Naive B cell (primary cell): ENCODE data around the gene PCBP3. TPM values are rescaled to one million over a fixed set of nuclear protein-coding genes. Genes with fewer than 3 reads are reported as not detected.

Experiments used
- ATAC-seq, 2 donors: fragments of 150-1000 bp; cut with Tn5 transposase; 2 replicates each; pipeline ENCODE4 v1.10.0; 2021; ENCODE audit warnings: low read depth in 2 of 2, mild to moderate bottlenecking in 2 of 2, moderate library complexity in 2 of 2
- DNase-seq: peaks from one replicate; pipeline ENCODE4 v3.0.0; 2022
- H3K27ac Mint-ChIP-seq, 6 donors: one replicate each; pipeline ENCODE4 v1.8.0; 2020 to 2022; ENCODE audit warnings: mild to moderate bottlenecking in 6 of 6, mixed read lengths in 6 of 6, moderate library complexity in 5 of 6, inconsistent platforms in 2 of 6
- H3K27me3 Mint-ChIP-seq, 3 donors: one replicate each; pipeline ENCODE4 v1.8.0; 2021 to 2022; ENCODE audit warnings: mixed read lengths in 3 of 3, mild to moderate bottlenecking in 1 of 3
- H3K36me3 Mint-ChIP-seq, 2 donors: one replicate each; pipeline ENCODE4 v1.8.0; 2020 to 2022; ENCODE audit warnings: mixed read lengths in 2 of 2, inconsistent platforms in 1 of 2, mild to moderate bottlenecking in 1 of 2
- H3K4me1 Mint-ChIP-seq, 3 donors: one replicate each; pipeline ENCODE4 v1.8.0; 2020 to 2022; ENCODE audit warnings: mixed read lengths in 3 of 3, inconsistent platforms in 1 of 3, mild to moderate bottlenecking in 1 of 3, moderate library complexity in 1 of 3
- H3K4me3 Mint-ChIP-seq, 8 donors: one replicate each; pipeline ENCODE4 v1.8.0; 2020 to 2022; ENCODE audit warnings: mild to moderate bottlenecking in 8 of 8, mixed read lengths in 8 of 8, moderate library complexity in 8 of 8, inconsistent platforms in 2 of 8
- H3K9me3 Mint-ChIP-seq, 7 donors: one replicate each; pipeline ENCODE4 v1.8.0; 2020 to 2022; ENCODE audit warnings: mixed read lengths in 7 of 7, mild to moderate bottlenecking in 5 of 7, inconsistent platforms in 2 of 7, moderate library complexity in 1 of 7
- polyA plus RNA-seq, 6 donors: library from polyadenylated mRNA; unstranded; fragments of 300-500 nt; fragmentation: Illumina TruSeq; gene quantifications; one replicate each; pipeline ENCODE4 v1.2.3, GENCODE V29; 2021; ENCODE audit warnings: low read depth in 6 of 6

Gene PCBP3
- polyA plus RNA-seq, 6 donors from 2014 or later: 0.60 to 1.5 (median 0.93) TPM; not detected in 2

- H3K36me3 Mint-ChIP-seq: peaks cover 0 to 5% of the 10 kb centered on the region in 2 donors
- no peak overlapping the region for H3K27ac Mint-ChIP-seq
- H3K27me3 Mint-ChIP-seq: peaks cover 0 to 10% (median 6%) of the 10 kb centered on the region in 3 donors
- no peak overlapping the region for H3K4me3 Mint-ChIP-seq
- DNase-seq (no peak), ATAC-seq (no peak)
- no peaks in the 10 kb centered on the region for H3K4me1 Mint-ChIP-seq
- peaks cover 0 to 4% (median 0%) of the 10 kb centered on the region in 7 donors for H3K9me3 Mint-ChIP-seq
Observed at GRCh38 chr21:45749974-45750373, 106.4 kb downstream of the PCBP3 start.

GRCh38 chr21:45750936-45751335 lies 107.4 kb downstream of the PCBP3 start:
- no peak for DNase-seq
- ATAC-seq: no peak
- no peaks in the 10 kb centered on the region for H3K4me1 Mint-ChIP-seq
- no peaks in the 10 kb centered on the region for H3K36me3 Mint-ChIP-seq
- peaks cover 0 to 6% (median 6%) of the 10 kb centered on the region in 3 donors for H3K27me3 Mint-ChIP-seq
- H3K27ac Mint-ChIP-seq: peak overlapping the region in 1 of 6 donors; percentile 6
- H3K4me3 Mint-ChIP-seq: no peak overlapping the region
- peaks cover 0 to 5% (median 0%) of the 10 kb centered on the region in 7 donors for H3K9me3 Mint-ChIP-seq

GRCh38 chr21:45753445-45753844 lies 109.9 kb downstream of the PCBP3 start:
- DNase-seq (no peak), ATAC-seq (no peak)
- Mint-ChIP-seq H3K9me3 (peaks cover 0 to 15% (median 5%) of the 10 kb centered on the region in 7 donors), H3K27me3 (peaks cover 0 to 6% (median 6%) of the 10 kb centered on the region in 3 donors), H3K27ac (no peak overlapping the region), H3K4me1 (no peaks in the 10 kb centered on the region), H3K36me3 (no peaks in the 10 kb centered on the region), H3K4me3 (no peak overlapping the region)

- Mint-ChIP-seq H3K27ac (no peak overlapping the region), H3K36me3 (peaks cover 0 to under 1% of the 10 kb centered on the region in 2 donors), H3K4me3 (no peak overlapping the region), H3K27me3 (peaks cover 0 to 8% (median 0%) of the 10 kb centered on the region in 3 donors), H3K4me1 (no peaks in the 10 kb centered on the region), H3K9me3 (peaks cover 0 to 15% (median 5%) of the 10 kb centered on the region in 7 donors)
- DNase-seq: no peak
- ATAC-seq: no peak
Observed at GRCh38 chr21:45756029-45756428, 112.5 kb downstream of the PCBP3 start.

- peaks cover 0 to 7% of the 10 kb centered on the region in 2 donors for H3K36me3 Mint-ChIP-seq
- H3K27me3 Mint-ChIP-seq: peaks cover 0 to 15% (median 5%) of the 10 kb centered on the region in 3 donors
- DNase-seq (no peak), ATAC-seq (no peak)
- peaks cover 0 to 15% (median 5%) of the 10 kb centered on the region in 7 donors for H3K9me3 Mint-ChIP-seq
- no peak overlapping the region for H3K27ac Mint-ChIP-seq
- H3K4me1 Mint-ChIP-seq: no peaks in the 10 kb centered on the region
- no peak overlapping the region for H3K4me3 Mint-ChIP-seq
Observed at GRCh38 chr21:45756669-45757068, 113.1 kb downstream of the PCBP3 start.

DNA sequence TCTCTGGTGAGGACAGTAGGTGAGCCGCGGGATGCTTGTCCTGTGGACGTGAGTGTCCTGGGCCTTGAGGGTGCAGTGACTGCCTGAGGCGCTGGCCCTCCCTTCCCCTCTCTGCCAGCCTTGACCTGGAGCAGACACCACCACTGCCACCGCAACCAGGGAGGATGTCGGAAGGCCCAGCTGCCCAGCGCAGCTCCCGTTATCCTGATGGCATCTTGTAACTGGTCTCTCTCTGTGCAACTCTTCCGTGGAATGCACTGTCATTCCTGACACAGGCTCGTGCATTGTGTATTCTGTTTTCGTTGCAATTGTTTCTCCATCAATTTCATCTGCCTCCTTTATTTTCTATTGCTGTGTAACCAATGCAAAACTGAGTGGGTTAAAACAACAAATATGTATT lies 118.2 kb downstream of the PCBP3 start:
- Mint-ChIP-seq H3K4me3 (no peak overlapping the region), H3K27me3 (peaks cover 5 to 19% (median 9%) of the 10 kb centered on the region in 3 donors), H3K4me1 (no peaks in the 10 kb centered on the region), H3K36me3 (peaks cover 0 to 10% of the 10 kb centered on the region in 2 donors), H3K9me3 (peaks cover 0 to 6% (median 0%) of the 10 kb centered on the region in 7 donors), H3K27ac (no peak overlapping the region)
- DNase-seq (no peak), ATAC-seq (no peak)

- no peak for ATAC-seq
- H3K36me3 Mint-ChIP-seq: peaks cover 0 to 10% of the 10 kb centered on the region in 2 donors
- no peak for DNase-seq
- H3K27me3 Mint-ChIP-seq: peaks cover 5 to 19% (median 9%) of the 10 kb centered on the region in 3 donors
- peaks cover 0 to 2% (median 0%) of the 10 kb centered on the region in 7 donors for H3K9me3 Mint-ChIP-seq
- no peaks in the 10 kb centered on the region for H3K4me1 Mint-ChIP-seq
- peak overlapping the region in 1 of 6 donors; percentile 54 for H3K27ac Mint-ChIP-seq
- H3K4me3 Mint-ChIP-seq: no peak overlapping the region
Observed at GRCh38 chr21:45763074-45763473, 119.5 kb downstream of the PCBP3 start.

DNA sequence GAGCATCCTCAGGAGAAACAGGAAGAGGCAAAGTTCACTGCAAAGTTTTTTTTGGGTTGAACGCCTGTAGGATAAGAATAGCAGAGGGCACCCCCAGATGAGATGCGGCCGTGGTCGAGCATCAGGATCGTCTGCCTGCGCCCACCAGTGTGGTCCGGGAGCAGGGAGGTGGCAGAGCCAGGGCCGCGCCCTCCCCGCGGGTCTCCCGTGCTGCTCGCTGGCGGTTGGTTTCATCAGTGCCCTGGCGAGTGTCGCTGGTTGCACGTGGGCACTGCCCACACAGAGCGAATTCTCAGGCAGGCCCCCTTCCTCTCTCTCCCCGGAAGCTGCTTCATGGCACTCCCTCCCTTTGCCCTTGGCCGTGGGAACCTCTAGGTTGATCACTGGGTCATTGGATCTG lies 120.0 kb downstream of the PCBP3 start:
- Mint-ChIP-seq H3K27ac (no peak overlapping the region), H3K36me3 (peaks cover 0 to 10% of the 10 kb centered on the region in 2 donors), H3K4me1 (no peaks in the 10 kb centered on the region), H3K9me3 (peaks cover 0 to 2% (median 0%) of the 10 kb centered on the region in 7 donors), H3K27me3 (peaks cover 5 to 19% (median 9%) of the 10 kb centered on the region in 3 donors), H3K4me3 (no peak overlapping the region)
- DNase-seq: no peak
- ATAC-seq: no peak

DNA sequence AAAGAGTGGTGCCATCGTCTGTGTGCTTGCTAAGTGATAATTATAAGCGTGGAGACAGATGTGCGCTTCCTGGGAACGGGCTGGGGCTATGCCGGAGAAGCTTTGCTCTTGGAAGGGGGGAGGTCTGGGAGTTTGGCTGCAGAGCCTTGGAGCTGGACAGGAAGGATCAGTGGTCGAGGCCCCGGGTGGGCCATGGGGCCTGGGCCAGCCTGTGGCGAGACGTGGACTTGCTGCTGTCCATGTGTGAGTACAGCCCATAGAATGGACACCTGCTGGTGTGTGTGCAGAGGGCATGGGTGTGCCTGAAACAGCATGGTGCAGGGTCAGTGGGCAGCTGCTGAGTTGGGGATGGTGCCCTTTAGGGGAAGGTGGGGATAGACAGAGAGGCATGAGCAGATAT lies 121.3 kb downstream of the PCBP3 start:
- H3K4me3 Mint-ChIP-seq: no peak overlapping the region
- H3K36me3 Mint-ChIP-seq: peaks cover 0 to 10% of the 10 kb centered on the region in 2 donors
- no peak overlapping the region for H3K27ac Mint-ChIP-seq
- no peaks in the 10 kb centered on the region for H3K9me3 Mint-ChIP-seq
- no peaks in the 10 kb centered on the region for H3K4me1 Mint-ChIP-seq
- ATAC-seq: no peak
- no peak for DNase-seq
- peaks cover 5 to 12% (median 9%) of the 10 kb centered on the region in 3 donors for H3K27me3 Mint-ChIP-seq

GRCh38 chr21:45765375-45765774 lies 121.8 kb downstream of the PCBP3 start:
- Mint-ChIP-seq H3K4me3 (no peak overlapping the region), H3K27ac (no peak overlapping the region), H3K36me3 (peaks cover 0 to 10% of the 10 kb centered on the region in 2 donors), H3K4me1 (no peaks in the 10 kb centered on the region), H3K9me3 (no peaks in the 10 kb centered on the region), H3K27me3 (peaks cover 7 to 12% (median 9%) of the 10 kb centered on the region in 3 donors)
- no peak for ATAC-seq
- DNase-seq: no peak

- no peak overlapping the region for H3K27ac Mint-ChIP-seq
- DNase-seq (no peak), ATAC-seq (no peak)
- H3K9me3 Mint-ChIP-seq: no peaks in the 10 kb centered on the region
- H3K27me3 Mint-ChIP-seq: peaks cover 9 to 14% (median 11%) of the 10 kb centered on the region in 3 donors
- no peak overlapping the region for H3K4me3 Mint-ChIP-seq
- H3K4me1 Mint-ChIP-seq: no peaks in the 10 kb centered on the region
- peaks cover 0 to 8% of the 10 kb centered on the region in 2 donors for H3K36me3 Mint-ChIP-seq
Observed at GRCh38 chr21:45766055-45766454, 122.5 kb downstream of the PCBP3 start.

- DNase-seq (no peak), ATAC-seq (no peak)
- Mint-ChIP-seq H3K36me3 (peaks cover 0 to 4% of the 10 kb centered on the region in 2 donors), H3K27ac (no peak overlapping the region), H3K4me3 (no peak overlapping the region), H3K9me3 (no peaks in the 10 kb centered on the region), H3K4me1 (no peaks in the 10 kb centered on the region), H3K27me3 (peaks cover 4 to 17% (median 6%) of the 10 kb centered on the region in 3 donors)
Observed at GRCh38 chr21:45766501-45766900, 123.0 kb downstream of the PCBP3 start.

GRCh38 chr21:45767071-45768006 lies 123.8 kb downstream of the PCBP3 start:
- Mint-ChIP-seq H3K4me1 (no peaks in the 10 kb centered on the region), H3K27me3 (peaks cover 0 to 17% (median 0%) of the 10 kb centered on the region in 3 donors), H3K36me3 (no peaks in the 10 kb centered on the region), H3K27ac (no peak overlapping the region), H3K4me3 (no peak overlapping the region), H3K9me3 (peaks cover 0 to 2% (median 0%) of the 10 kb centered on the region in 7 donors)
- DNase-seq: no peak
- no peak for ATAC-seq
